HepG2 (cell line): Measurements from ENCODE around the gene PTPRH. TPM values are rescaled to one million over a fixed set of nuclear protein-coding genes. Genes with fewer than 3 reads are reported as not detected.

Source experiments
- DR1 ChIP-seq: sonication (generic); formaldehyde crosslinking; IDR thresholded peaks from 2 replicates; pipeline ENCODE4 v1.8.0; 2021; ENCODE audit warnings: mild to moderate bottlenecking, missing genetic modification reagents, inconsistent platforms
- MLX ChIP-seq: IDR thresholded peaks from 2 replicates; pipeline ENCODE4 v1.6.1; 2016
- PITX1 ChIP-seq: sonication (generic); formaldehyde crosslinking; IDR thresholded peaks from 2 replicates; pipeline ENCODE4 v1.5.1; 2020; ENCODE audit warnings: mild to moderate bottlenecking, missing genetic modification reagents
- PRDM10 ChIP-seq: sonication (generic); formaldehyde crosslinking; IDR thresholded peaks from 2 replicates; pipeline ENCODE4 v1.4.0; 2020; ENCODE audit warnings: low read depth, missing genetic modification reagents
- RFXANK ChIP-seq: IDR thresholded peaks from 2 replicates; pipeline ENCODE4 v1.6.1; 2016
- TFDP2 ChIP-seq: sonication (generic); formaldehyde crosslinking; IDR thresholded peaks from 2 replicates; pipeline ENCODE4 v1.4.0; 2020; ENCODE audit warnings: missing genetic modification reagents
- ZFP36L2 ChIP-seq: sonication (generic); formaldehyde crosslinking; IDR thresholded peaks from 2 replicates; pipeline ENCODE4 v1.4.0; 2020; ENCODE audit warnings: missing genetic modification reagents
- ZNF292 ChIP-seq: sonication (generic); formaldehyde crosslinking; IDR thresholded peaks from 2 replicates; pipeline ENCODE4 v1.8.1; 2022; ENCODE audit warnings: mild to moderate bottlenecking, low read depth, missing genetic modification reagents, borderline replicate concordance
- ZNF788 ChIP-seq: sonication (generic); formaldehyde crosslinking; IDR thresholded peaks from 2 replicates; pipeline ENCODE4 v1.5.0; 2020; ENCODE audit warnings: mild to moderate bottlenecking, missing genetic modification reagents, borderline replicate concordance
- ZNF891 ChIP-seq: sonication (generic); formaldehyde crosslinking; IDR thresholded peaks from 2 replicates; pipeline ENCODE4 v1.5.0; 2020; ENCODE audit warnings: mild to moderate bottlenecking, missing genetic modification reagents
- polyA plus RNA-seq, 8 experiments: library from polyadenylated mRNA; depleted of rRNA in 3 of 8; stranded (reverse) in 7 of 8; unstranded in 1 of 8; fragments of >200 nt; fragmentation: Illumina TruSeq in 4 of 8; extraction: Trizol in 4 of 8; gene quantifications; 2 replicates each; pipeline versions ENCODE4 v1.2.1 to v1.2.3, GENCODE V29; 2011 to 2016; ENCODE audit warnings: low read depth in 4 of 8, missing spikeins in 1 of 8, mixed read lengths in 1 of 8; ENCODE audit not compliant: insufficient read depth in 1 of 8
- total RNA-seq, 5 experiments: library from RNA; depleted of rRNA; stranded (reverse); fragments of >200 nt; fragmentation: Illumina TruSeq; extraction: Trizol; gene quantifications; 2 replicates each; pipeline ENCODE4 v1.2.3, GENCODE V29; 2016; ENCODE audit warnings: low read depth in 1 of 5
- TF ChIP-seq, protein P1 (sequence below): sonication (generic); formaldehyde crosslinking; IDR thresholded peaks from 2 replicates; pipeline ENCODE4 v1.4.0; 2020; ENCODE audit warnings: missing genetic modification reagents
- TF ChIP-seq, protein P2 (sequence below): IDR thresholded peaks from 2 replicates; pipeline ENCODE4 v1.6.1; 2016
- TF ChIP-seq, protein P3 (sequence below): IDR thresholded peaks from 2 replicates; pipeline ENCODE4 v1.6.1; 2012; ENCODE audit warnings: low read length, improper control_type of control experiment
- TF ChIP-seq, protein P4 (sequence below): sonication (generic); formaldehyde crosslinking; IDR thresholded peaks from 2 replicates; pipeline ENCODE4 v1.5.1; 2020; ENCODE audit warnings: mild to moderate bottlenecking, moderate library complexity, missing genetic modification reagents

Gene PTPRH
- total and polyA plus RNA-seq, 2 of the 13 experiments (the other 11 are each of a cell fraction or from before 2014, with no cell fraction given) = 14.7 to 125 TPM

DNA sequence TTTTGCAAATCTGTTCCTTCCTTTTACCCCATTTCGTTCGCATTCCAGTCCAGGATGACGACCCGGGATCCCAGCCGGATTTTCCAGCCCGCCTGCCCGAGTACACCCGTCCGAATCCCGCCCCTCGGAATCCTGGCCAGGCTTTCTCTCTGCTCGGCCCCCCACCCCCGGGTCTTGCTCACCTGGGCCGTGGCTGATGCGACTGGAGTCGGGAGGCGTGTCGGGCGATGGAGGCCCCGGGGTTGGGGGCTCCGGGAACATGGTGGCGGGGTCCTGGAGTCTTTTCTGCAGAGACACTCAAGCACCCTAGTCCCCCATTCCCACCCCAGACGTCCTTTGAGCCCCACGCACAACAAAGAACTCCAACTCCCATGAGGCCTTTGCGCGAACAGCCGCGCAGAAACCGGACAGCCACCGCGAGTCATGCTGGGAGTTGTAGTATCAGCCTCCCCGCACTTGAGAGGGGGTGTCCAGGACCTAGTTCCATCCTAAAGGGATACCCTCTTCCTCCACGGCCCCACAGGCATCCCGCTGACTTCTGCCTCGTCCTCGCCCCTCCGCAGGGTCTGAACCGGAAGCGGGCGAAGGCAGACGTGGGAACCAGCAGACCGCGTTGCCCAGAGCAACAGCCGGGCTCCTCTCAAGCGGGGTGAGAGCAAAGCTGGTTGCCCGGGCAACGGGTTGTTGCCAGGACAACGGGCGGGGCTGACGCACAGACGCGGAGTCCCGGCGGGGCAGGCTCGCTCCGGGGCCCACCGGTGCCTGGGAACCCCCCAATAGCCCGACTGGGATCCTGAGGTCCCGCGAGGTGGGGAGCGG lies 30.3 kb downstream of the PTPRH start (continued):
- TF ChIP-seq, protein P1, sequence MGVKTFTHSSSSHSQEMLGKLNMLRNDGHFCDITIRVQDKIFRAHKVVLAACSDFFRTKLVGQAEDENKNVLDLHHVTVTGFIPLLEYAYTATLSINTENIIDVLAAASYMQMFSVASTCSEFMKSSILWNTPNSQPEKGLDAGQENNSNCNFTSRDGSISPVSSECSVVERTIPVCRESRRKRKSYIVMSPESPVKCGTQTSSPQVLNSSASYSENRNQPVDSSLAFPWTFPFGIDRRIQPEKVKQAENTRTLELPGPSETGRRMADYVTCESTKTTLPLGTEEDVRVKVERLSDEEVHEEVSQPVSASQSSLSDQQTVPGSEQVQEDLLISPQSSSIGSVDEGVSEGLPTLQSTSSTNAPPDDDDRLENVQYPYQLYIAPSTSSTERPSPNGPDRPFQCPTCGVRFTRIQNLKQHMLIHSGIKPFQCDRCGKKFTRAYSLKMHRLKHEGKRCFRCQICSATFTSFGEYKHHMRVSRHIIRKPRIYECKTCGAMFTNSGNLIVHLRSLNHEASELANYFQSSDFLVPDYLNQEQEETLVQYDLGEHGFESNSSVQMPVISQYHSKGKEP (CRISPR knock-in tag) = no peak
- TF ChIP-seq, protein P2, sequence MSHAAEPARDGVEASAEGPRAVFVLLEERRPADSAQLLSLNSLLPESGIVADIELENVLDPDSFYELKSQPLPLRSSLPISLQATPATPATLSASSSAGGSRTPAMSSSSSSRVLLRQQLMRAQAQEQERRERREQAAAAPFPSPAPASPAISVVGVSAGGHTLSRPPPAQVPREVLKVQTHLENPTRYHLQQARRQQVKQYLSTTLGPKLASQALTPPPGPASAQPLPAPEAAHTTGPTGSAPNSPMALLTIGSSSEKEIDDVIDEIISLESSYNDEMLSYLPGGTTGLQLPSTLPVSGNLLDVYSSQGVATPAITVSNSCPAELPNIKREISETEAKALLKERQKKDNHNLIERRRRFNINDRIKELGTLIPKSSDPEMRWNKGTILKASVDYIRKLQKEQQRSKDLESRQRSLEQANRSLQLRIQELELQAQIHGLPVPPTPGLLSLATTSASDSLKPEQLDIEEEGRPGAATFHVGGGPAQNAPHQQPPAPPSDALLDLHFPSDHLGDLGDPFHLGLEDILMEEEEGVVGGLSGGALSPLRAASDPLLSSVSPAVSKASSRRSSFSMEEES (CRISPR knock-in tag) = no peak
- TF ChIP-seq TFDP2 (no peak), DR1 (no peak), MLX (CRISPR knock-in tag) (no peak), ZFP36L2 (CRISPR knock-in tag) (no peak), PITX1 (CRISPR knock-in tag) (peak; percentile 20; the same call in 1 of the 2 replicates), ZNF292 (CRISPR knock-in tag) (no peak), ZNF788 (no peak), ZNF891 (CRISPR knock-in tag) (peak; percentile 94), RFXANK (CRISPR knock-in tag) (no peak), PRDM10 (CRISPR knock-in tag) (no peak)
- TF ChIP-seq, protein P3, sequence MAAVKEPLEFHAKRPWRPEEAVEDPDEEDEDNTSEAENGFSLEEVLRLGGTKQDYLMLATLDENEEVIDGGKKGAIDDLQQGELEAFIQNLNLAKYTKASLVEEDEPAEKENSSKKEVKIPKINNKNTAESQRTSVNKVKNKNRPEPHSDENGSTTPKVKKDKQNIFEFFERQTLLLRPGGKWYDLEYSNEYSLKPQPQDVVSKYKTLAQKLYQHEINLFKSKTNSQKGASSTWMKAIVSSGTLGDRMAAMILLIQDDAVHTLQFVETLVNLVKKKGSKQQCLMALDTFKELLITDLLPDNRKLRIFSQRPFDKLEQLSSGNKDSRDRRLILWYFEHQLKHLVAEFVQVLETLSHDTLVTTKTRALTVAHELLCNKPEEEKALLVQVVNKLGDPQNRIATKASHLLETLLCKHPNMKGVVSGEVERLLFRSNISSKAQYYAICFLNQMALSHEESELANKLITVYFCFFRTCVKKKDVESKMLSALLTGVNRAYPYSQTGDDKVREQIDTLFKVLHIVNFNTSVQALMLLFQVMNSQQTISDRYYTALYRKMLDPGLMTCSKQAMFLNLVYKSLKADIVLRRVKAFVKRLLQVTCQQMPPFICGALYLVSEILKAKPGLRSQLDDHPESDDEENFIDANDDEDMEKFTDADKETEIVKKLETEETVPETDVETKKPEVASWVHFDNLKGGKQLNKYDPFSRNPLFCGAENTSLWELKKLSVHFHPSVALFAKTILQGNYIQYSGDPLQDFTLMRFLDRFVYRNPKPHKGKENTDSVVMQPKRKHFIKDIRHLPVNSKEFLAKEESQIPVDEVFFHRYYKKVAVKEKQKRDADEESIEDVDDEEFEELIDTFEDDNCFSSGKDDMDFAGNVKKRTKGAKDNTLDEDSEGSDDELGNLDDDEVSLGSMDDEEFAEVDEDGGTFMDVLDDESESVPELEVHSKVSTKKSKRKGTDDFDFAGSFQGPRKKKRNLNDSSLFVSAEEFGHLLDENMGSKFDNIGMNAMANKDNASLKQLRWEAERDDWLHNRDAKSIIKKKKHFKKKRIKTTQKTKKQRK = no peak
- TF ChIP-seq, protein P4, sequence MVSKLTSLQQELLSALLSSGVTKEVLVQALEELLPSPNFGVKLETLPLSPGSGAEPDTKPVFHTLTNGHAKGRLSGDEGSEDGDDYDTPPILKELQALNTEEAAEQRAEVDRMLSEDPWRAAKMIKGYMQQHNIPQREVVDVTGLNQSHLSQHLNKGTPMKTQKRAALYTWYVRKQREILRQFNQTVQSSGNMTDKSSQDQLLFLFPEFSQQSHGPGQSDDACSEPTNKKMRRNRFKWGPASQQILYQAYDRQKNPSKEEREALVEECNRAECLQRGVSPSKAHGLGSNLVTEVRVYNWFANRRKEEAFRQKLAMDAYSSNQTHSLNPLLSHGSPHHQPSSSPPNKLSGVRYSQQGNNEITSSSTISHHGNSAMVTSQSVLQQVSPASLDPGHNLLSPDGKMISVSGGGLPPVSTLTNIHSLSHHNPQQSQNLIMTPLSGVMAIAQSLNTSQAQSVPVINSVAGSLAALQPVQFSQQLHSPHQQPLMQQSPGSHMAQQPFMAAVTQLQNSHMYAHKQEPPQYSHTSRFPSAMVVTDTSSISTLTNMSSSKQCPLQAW (CRISPR knock-in tag) = 0 out of 2 replicates have a peak, but pooled peaks have one; percentile 29
